H9 (cell line): ENCODE results near the gene PPT1. TPM values are rescaled to one million over a fixed set of nuclear protein-coding genes. Genes with fewer than 3 reads are reported as not detected.

Experiments used
- DNase-seq: peaks from one replicate; pipeline ENCODE4 v3.0.0-alpha.2; 2017
- H2AFZ ChIP-seq: one replicate; pipeline ENCODE4 v1.6.1; 2013; ENCODE audit warnings: mild to moderate bottlenecking, low read length, control low read depth, moderate library complexity
- H2AK5ac ChIP-seq: 2 replicates; pipeline ENCODE4 v1.6.1; 2013; ENCODE audit warnings: low read length, control low read depth, mixed read lengths; ENCODE audit not compliant: insufficient read length
- H2BK120ac ChIP-seq: one replicate; pipeline ENCODE4 v1.6.1; 2013; ENCODE audit warnings: low read depth, mild to moderate bottlenecking, low read length, control low read depth, inconsistent platforms; ENCODE audit not compliant: poor library complexity, severe bottlenecking
- H2BK12ac ChIP-seq: 2 replicates; pipeline ENCODE4 v1.6.1; 2013; ENCODE audit warnings: low read length, control low read depth, mixed read lengths, low read depth; ENCODE audit not compliant: insufficient read length
- H2BK15ac ChIP-seq: 2 replicates; pipeline ENCODE4 v1.6.1; 2013; ENCODE audit warnings: low read depth, low read length, control low read depth
- H2BK20ac ChIP-seq: one replicate; pipeline ENCODE4 v1.6.1; 2013; ENCODE audit warnings: low read depth, mild to moderate bottlenecking, low read length, control low read depth, inconsistent platforms; ENCODE audit not compliant: poor library complexity, severe bottlenecking
- H2BK5ac ChIP-seq: 2 replicates; pipeline ENCODE4 v1.6.1; 2013; ENCODE audit warnings: low read length, control low read depth, mixed read lengths; ENCODE audit not compliant: insufficient read length
- H3K14ac ChIP-seq: 2 replicates; pipeline ENCODE4 v1.6.1; 2013; ENCODE audit warnings: low read length, control low read depth; ENCODE audit not compliant: insufficient read depth
- H3K18ac ChIP-seq: 2 replicates; pipeline ENCODE4 v1.6.1; 2013; ENCODE audit warnings: low read depth, mild to moderate bottlenecking, mixed read lengths, low read length, control low read depth; ENCODE audit not compliant: insufficient read length
- H3K23ac ChIP-seq: 2 replicates; pipeline ENCODE4 v1.6.1; 2013; ENCODE audit warnings: low read length, control low read depth, mixed read lengths, low read depth; ENCODE audit not compliant: insufficient read length
- H3K23me2 ChIP-seq: 2 replicates; pipeline ENCODE4 v1.6.1; 2013; ENCODE audit warnings: low read depth, mild to moderate bottlenecking, mixed read lengths, low read length, control low read depth; ENCODE audit not compliant: insufficient read length, poor library complexity, severe bottlenecking
- H3K27ac ChIP-seq: 2 replicates; pipeline ENCODE4 v1.5.1; 2013; ENCODE audit warnings: low read length, control low read depth, mixed read lengths, low read depth; ENCODE audit not compliant: insufficient read length
- H3K27me3 ChIP-seq: 2 replicates; pipeline ENCODE4 v1.6.1; 2013; ENCODE audit warnings: low read length, control low read depth, inconsistent platforms; ENCODE audit not compliant: insufficient read depth
- H3K4ac ChIP-seq: 2 replicates; pipeline ENCODE4 v1.6.1; 2013; ENCODE audit warnings: low read depth, mild to moderate bottlenecking, control low read depth, inconsistent platforms, low read length, moderate library complexity
- H3K4me1 ChIP-seq: 2 replicates; pipeline ENCODE4 v1.6.1; 2013; ENCODE audit warnings: low read length, control low read depth, inconsistent platforms; ENCODE audit not compliant: insufficient read depth
- H3K4me2 ChIP-seq: 2 replicates; pipeline ENCODE4 v1.6.1; 2013; ENCODE audit warnings: low read length, control low read depth, mixed read lengths; ENCODE audit not compliant: insufficient read length, insufficient read depth
- H3K56ac ChIP-seq: 2 replicates; pipeline ENCODE4 v1.6.1; 2013; ENCODE audit warnings: low read depth, mild to moderate bottlenecking, mixed read lengths, low read length, control low read depth; ENCODE audit not compliant: insufficient read length
- H3K79me1 ChIP-seq: 2 replicates; pipeline ENCODE4 v1.6.1; 2013; ENCODE audit warnings: low read depth, mild to moderate bottlenecking, moderate library complexity, low read length, control low read depth, inconsistent platforms; ENCODE audit not compliant: insufficient read depth, poor library complexity, severe bottlenecking
- H3K79me2 ChIP-seq: 2 replicates; pipeline ENCODE4 v1.6.1; 2013; ENCODE audit warnings: low read length, control low read depth, inconsistent platforms; ENCODE audit not compliant: insufficient read depth
- H3K9ac ChIP-seq: 2 replicates; pipeline ENCODE4 v1.6.1; 2013; ENCODE audit warnings: low read length, control low read depth, mixed read lengths; ENCODE audit not compliant: insufficient read length; ENCODE audit errors: extremely low read depth
- H3K9me3 ChIP-seq: one replicate; pipeline ENCODE4 v1.6.1; 2013; ENCODE audit warnings: low read depth, low read length, inconsistent platforms; ENCODE audit not compliant: control insufficient read depth
- H3T11ph ChIP-seq: one replicate; pipeline ENCODE4 v1.6.1; 2013; ENCODE audit warnings: mild to moderate bottlenecking, low read length, control low read depth, inconsistent platforms
- H4K20me1 ChIP-seq: one replicate; pipeline ENCODE4 v1.6.1; 2013; ENCODE audit not compliant: control insufficient read depth, insufficient read length, insufficient read depth
- H4K5ac ChIP-seq: 2 replicates; pipeline ENCODE4 v1.6.1; 2013; ENCODE audit warnings: low read depth, mild to moderate bottlenecking, mixed read lengths, low read length, control low read depth; ENCODE audit not compliant: insufficient read length
- H4K8ac ChIP-seq: replicated peaks from 2 replicates; pipeline ENCODE4 v1.6.1; 2013; ENCODE audit warnings: low read length, control low read depth, mixed read lengths, low read depth; ENCODE audit not compliant: insufficient read length
- H4K91ac ChIP-seq: 2 replicates; pipeline ENCODE4 v1.6.1; 2013; ENCODE audit warnings: low read depth, mild to moderate bottlenecking, moderate library complexity, mixed read lengths, low read length, control low read depth; ENCODE audit not compliant: insufficient read length
- H3K27ac Mint-ChIP-seq, 3 experiments: 2 replicates in 2 of 3; 3 replicates in 1 of 3; pipeline ENCODE4 v1.8.0; 2020 to 2021; ENCODE audit warnings: mixed read lengths in 3 of 3, mild to moderate bottlenecking in 1 of 3, moderate library complexity in 1 of 3
- H3K27me3 Mint-ChIP-seq: 2 replicates; pipeline ENCODE4 v1.8.0; 2021; ENCODE audit warnings: low read depth, mild to moderate bottlenecking, moderate library complexity, mixed read lengths
- H3K36me3 Mint-ChIP-seq, 3 experiments: 2 replicates in 2 of 3; 3 replicates in 1 of 3; pipeline ENCODE4 v1.8.0; 2020 to 2021; ENCODE audit warnings: low read depth in 3 of 3, mixed read lengths in 3 of 3; ENCODE audit not compliant: insufficient read depth in 1 of 3
- H3K4me1 Mint-ChIP-seq, 2 experiments: 2 replicates each; pipeline ENCODE4 v1.8.0; 2020; ENCODE audit warnings: mixed read lengths in 2 of 2
- H3K4me3 Mint-ChIP-seq, 2 experiments: 2 replicates in 1 of 2; 3 replicates in 1 of 2; pipeline ENCODE4 v1.8.0; 2020 to 2021; ENCODE audit warnings: mild to moderate bottlenecking in 2 of 2, mixed read lengths in 2 of 2, moderate library complexity in 1 of 2
- H3K9me3 Mint-ChIP-seq, 2 experiments: 2 replicates in 1 of 2; 3 replicates in 1 of 2; pipeline ENCODE4 v1.8.0; 2020; ENCODE audit warnings: mild to moderate bottlenecking in 2 of 2, mixed read lengths in 2 of 2, moderate library complexity in 1 of 2
- CTCF ChIP-seq: fragments of 200-600 bp; sonication (generic); conservative IDR thresholded peaks from 3 replicates; pipeline ENCODE4 v1.8.0; 2021; ENCODE audit warnings: antibody characterized with exemption, mild to moderate bottlenecking
- WGBS: extraction: QIAGEN DNeasy Blood & Tissue Kit; methylation state at CpG from one replicate; pipeline ENCODE4 v1.1.7; 2013; ENCODE audit warnings: missing lambda C conversion rate, low lambda C conversion rate, mixed read lengths; ENCODE audit not compliant: insufficient read length; ENCODE audit errors: extremely low coverage; 5-methylcytosine and 5-hydroxymethylcytosine counted together
- total RNA-seq: library from RNA; stranded (reverse); gene quantifications from 2 replicates; pipeline ENCODE4 v1.2.1, GENCODE V29; 2021

PPT1 gene
- total RNA-seq, 1 experiment from 2014 or later: 109 TPM

GRCh38 chr1:40143891-40144575 is 47.0 kb upstream of the PPT1 start:
- H2BK120ac ChIP-seq: no peak overlapping the region
- H3K36me3 Mint-ChIP-seq: no peaks in the 10 kb centered on the region
- H2BK12ac ChIP-seq: no peak overlapping the region
- peaks cover 2% of the 10 kb centered on the region; the same call in 1 of the 2 replicates for H3K4me1 ChIP-seq
- H3K4me3 Mint-ChIP-seq: no peak overlapping the region
- H3K79me1 ChIP-seq: no peaks in the 10 kb centered on the region
- no peak overlapping the region for H3K4ac ChIP-seq
- H3K23me2 ChIP-seq: no peaks in the 10 kb centered on the region
- no peak overlapping the region for H3K9ac ChIP-seq
- H3K9me3 Mint-ChIP-seq: no peaks in the 10 kb centered on the region
- H3K4me1 Mint-ChIP-seq: peaks cover 12 to 13% of the 10 kb centered on the region in 2 experiments
- WGBS: no CpG with 5 or more reads among the region's 7 CpGs
- no peak overlapping the region for H2AK5ac ChIP-seq
- no peak overlapping the region for H2AFZ ChIP-seq
- no peak overlapping the region for H3K56ac ChIP-seq
- TF ChIP-seq CTCF: peak; percentile 84
- no peak overlapping the region for H4K8ac ChIP-seq
- no peaks in the 10 kb centered on the region for H3K27me3 ChIP-seq
- H3K27ac Mint-ChIP-seq: peak overlapping the region; percentile 63 to 81 (median 76); a peak in 5 of 7 replicates
- H3K14ac ChIP-seq: no peak overlapping the region; the same call in 1 of the 2 replicates
- H2BK20ac ChIP-seq: no peak overlapping the region
- no peak overlapping the region for H3T11ph ChIP-seq
- no peak overlapping the region for H3K4me2 ChIP-seq
- peak; percentile 75 for DNase-seq
- no peaks in the 10 kb centered on the region for H3K79me2 ChIP-seq
- H2BK15ac ChIP-seq: no peak overlapping the region
- H3K27ac ChIP-seq: no peak overlapping the region
- H3K27me3 Mint-ChIP-seq: peaks cover 42% of the 10 kb centered on the region
- no peak overlapping the region for H4K5ac ChIP-seq
- no peaks in the 10 kb centered on the region for H3K9me3 ChIP-seq
- H4K20me1 ChIP-seq: no peaks in the 10 kb centered on the region
- no peak overlapping the region for H3K23ac ChIP-seq
- H4K91ac ChIP-seq: no peak overlapping the region
- H3K18ac ChIP-seq: no peak overlapping the region
- no peak overlapping the region for H2BK5ac ChIP-seq
